GM13976 (cell line): ENCODE measurements around the gene SLC39A10.

Source experiments
- DNase-seq: peaks from one replicate; pipeline ENCODE4 v3.0.0; 2012; ENCODE audit warnings: low spot score
- CTCF ChIP-seq: IDR thresholded peaks from 2 replicates; pipeline ENCODE4 v1.5.1; 2012; ENCODE audit warnings: borderline replicate concordance, mild to moderate bottlenecking; ENCODE audit not compliant: insufficient read depth; ENCODE audit errors: extremely low read depth, missing control alignments, control extremely low read depth
- in situ Hi-C: fragments of 300-500 bp; cut with MboI; formaldehyde crosslinking; loops from one replicate; pipeline ENCODE4 v1.12.0; 2022; ENCODE audit warnings: low sequenced_read_pairs, mixed read lengths, inconsistent platforms; ENCODE audit not compliant: unreplicated experiment

Gene SLC39A10

GRCh38 chr2:195694553-195694952, 37.5 kb downstream of the SLC39A10 start:
- DNase-seq, result no peak
- in situ Hi-C loops, result no loop called here
- no peak for TF ChIP-seq CTCF

DNA sequence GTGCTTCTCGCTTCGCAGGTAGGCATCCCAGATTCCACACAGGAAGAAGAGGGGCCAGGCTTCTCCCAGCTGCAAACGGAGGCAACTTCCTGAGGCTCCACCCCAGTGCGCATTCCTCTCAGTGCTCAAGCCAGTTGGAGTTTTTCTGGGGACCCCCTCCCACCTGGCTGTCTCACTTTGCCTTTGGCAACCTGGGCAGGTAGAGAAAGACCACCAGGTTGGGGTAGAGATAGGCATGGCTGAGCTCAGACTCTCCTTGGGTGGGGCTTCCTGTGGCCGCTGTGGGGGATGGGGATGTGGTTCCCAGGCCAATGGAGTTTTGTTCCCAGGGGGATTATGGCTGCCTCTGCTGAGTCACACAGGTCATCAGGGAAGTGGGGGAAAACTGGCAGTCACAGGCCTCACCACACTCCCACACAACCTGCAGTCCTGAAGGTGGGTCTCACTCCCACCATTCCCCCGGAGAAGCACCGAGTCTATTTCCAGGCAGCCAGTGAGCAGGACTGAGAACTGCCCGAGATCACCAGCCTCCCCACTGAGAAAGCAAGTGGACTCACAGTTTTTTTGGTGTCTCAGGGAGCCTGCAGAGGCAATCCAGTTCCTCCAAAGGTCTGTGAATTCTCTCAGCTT, 38.1 kb downstream of the SLC39A10 start:
- no peak for DNase-seq
- no peak for TF ChIP-seq CTCF
- in situ Hi-C loops, result no loop called here

DNA sequence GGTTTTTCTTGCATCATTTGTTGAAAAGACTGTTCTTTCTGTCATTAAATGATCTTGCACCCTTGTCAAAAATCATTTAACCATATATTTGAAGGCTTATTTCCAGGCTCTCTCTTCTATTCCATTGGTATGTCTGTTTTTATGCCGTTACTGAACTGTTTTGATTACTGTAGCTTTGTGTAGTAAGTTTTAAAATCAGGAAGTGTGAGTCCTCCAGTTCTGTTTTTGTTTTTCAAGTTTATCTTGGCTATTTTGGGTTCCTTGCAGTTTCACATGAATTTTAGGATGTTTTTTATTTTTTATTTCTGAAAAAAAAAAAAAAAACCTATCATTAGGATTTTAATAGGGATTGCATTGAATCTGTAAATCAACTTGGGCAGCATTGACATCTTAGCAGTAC, 39.0 kb downstream of the SLC39A10 start:
- DNase-seq, result no peak
- no peak for TF ChIP-seq CTCF
- in situ Hi-C loops, result no loop called here

DNA sequence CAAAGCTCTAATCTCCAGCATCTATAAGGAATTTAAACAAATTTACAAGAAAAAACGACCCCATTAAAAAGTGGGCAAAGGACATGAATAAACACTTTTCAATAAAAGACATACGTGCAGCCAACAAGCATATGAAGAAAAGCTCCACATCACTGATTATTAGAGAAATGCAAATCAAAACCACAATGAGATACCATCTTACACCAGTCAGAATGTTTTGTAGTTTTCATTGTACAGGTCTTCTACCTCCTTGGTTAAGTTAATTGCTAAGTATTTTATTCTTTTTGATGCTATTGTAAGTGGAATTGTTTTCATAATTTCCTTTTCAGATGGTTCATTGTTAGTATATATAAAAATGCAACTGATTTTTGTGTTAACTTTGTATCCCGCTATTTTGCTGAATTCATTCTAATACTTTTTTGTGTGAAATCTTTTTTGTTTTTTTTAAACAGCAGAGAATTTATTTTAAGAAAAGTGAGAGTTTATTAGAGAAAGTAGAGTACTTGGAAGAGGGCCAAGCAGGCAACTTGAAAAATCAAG, 40.7 kb downstream of the SLC39A10 start:
- TF ChIP-seq CTCF, result no peak
- DNase-seq, result no peak
- in situ Hi-C loops, result no loop called here

DNA sequence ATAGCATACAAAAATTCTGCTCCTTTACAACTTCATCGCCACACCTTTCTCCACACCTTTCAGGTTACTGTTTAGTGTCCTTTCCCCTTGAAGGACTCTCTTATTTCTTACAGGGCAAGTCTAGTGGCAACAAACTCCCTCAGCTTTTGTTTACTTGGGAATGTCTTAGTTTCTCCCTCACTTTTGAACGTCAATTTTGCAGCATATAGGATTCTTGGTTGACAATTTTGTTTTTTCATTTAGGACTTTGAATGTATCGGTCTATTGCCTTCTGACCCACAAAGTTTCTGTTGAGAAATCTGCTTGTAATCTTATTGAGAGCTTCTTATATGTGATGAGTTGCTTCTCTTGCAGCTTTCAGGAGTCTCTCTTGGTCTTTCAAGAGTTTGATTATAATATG, 43.5 kb downstream of the SLC39A10 start:
- TF ChIP-seq CTCF, result no peak
- no peak for DNase-seq
- in situ Hi-C loops, result no loop called here

GRCh38 chr2:195706161-195706900, 49.3 kb downstream of the SLC39A10 start:
- TF ChIP-seq CTCF, result no peak
- in situ Hi-C loops, result no loop called here
- DNase-seq, result no peak
